GM18907 (cell line): ENCODE measurements around the gene C3orf85.

Experiments used
- ATAC-seq: cut with Tn5 transposase; IDR thresholded peaks from one replicate; pipeline ENCODE4 v1.9.1; 2021; ENCODE audit warnings: mild to moderate bottlenecking, moderate library complexity; ENCODE audit not compliant: unreplicated experiment

The C3orf85 gene

DNA sequence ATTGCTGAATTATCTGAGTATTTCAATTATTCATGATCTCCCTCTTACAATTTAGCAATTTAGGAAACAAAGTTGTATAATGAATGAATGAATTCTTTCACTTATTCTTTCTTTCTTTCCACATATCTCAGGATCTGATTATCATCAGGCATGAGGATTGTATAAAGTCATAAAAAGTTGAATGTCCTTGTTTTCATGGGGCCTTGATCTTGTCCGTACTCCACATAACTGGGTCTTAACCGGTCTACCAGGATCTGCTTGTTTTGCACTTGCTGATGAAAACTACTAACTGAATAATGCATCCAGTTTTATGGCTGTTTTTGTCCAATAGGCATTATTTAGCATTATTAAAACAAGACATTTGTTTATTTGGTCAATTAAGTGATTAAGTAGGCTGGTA lies 12.6 kb downstream of the C3orf85 start:
- no peak for ATAC-seq

DNA sequence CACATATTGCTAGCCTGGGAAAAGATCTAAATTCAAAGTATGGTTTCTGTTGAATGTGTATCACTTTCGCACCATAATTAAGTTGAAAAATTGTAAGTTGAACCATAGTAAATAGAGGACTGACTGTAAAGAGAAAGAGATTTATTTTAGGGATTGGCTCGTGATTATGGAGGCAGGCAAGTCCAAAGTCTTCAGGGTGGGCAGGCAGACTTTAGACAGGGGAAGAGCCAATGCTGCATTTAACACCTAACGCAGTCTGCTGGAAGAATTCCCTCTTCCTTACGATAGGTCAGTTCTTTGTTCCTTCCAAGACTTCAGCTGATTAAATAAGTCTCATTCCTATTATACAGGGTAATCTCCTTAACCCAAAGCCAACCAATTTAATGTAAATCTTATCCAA lies 15.8 kb downstream of the C3orf85 start:
- ATAC-seq: no peak

- no peak for ATAC-seq
These were observed 18.5 kb downstream of the C3orf85 start for GRCh38 chr3:109154979-109155378.

DNA sequence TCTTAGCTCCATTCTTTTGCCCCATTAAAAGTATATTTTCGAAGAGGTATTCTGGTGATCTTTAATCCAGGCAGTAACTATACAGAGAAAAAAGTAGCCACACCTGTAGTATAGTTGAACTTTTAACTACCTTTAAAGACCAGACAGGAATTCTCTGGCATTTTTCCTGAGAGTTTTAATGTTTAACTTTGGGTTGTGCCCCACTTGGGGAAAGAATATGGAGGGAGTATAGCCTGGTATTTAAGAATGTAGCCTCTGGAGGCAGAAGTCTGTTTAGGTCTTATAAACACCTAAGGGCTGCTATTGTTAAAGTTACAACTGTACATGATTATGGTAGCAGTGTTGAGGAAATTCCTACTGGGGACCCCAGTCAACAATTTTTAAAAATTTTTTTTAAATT lies 19.3 kb downstream of the C3orf85 start:
- ATAC-seq: no peak

- no peak for ATAC-seq
These were observed 25.1 kb downstream of the C3orf85 start for GRCh38 chr3:109161487-109162123.

DNA sequence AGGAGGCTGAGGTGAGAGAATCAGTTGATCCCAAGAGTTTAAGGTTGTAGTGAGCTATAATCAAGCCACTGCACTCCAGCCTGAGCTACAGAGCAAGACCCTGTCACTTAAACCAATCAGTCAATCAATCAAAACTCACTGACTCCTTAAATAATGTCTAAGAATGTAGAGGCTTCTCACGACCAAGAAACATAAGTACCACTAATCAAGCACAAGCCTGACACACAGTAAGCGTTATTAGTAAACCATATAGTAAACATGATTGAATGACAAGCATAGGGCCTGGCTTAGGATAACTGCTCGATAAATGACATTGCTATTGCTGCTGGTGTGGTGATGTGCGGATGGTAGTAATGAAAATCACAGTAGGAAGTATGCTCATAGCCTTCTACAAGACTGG lies 29.4 kb downstream of the C3orf85 start:
- no peak for ATAC-seq

GRCh38 chr3:109171479-109171878 lies 35.0 kb downstream of the C3orf85 start:
- ATAC-seq: no peak

DNA sequence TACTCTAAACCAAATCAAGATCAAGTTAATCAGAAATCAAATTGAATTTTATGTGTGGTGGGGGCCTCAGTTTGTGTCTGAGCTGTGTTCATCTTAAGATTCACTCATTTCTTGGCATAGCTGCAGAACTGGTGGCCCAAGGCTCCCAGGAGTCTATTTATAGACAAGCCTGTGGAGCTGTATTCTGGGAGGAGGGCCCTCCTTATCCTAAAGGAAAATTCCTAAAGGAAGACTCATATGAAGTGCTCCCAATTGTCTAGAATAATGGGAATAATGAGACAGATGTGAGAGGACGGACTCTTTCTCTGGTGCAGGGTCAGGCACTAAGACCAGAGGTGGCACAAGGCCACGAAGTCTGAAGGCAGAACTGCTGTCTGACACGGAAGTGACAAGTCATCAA lies 38.9 kb downstream of the C3orf85 start:
- ATAC-seq: no peak

- ATAC-seq: no peak
These were observed 40.2 kb downstream of the C3orf85 start for GRCh38 chr3:109176726-109177125.

- ATAC-seq: no peak
These were observed 41.4 kb downstream of the C3orf85 start for GRCh38 chr3:109177908-109178307.

DNA sequence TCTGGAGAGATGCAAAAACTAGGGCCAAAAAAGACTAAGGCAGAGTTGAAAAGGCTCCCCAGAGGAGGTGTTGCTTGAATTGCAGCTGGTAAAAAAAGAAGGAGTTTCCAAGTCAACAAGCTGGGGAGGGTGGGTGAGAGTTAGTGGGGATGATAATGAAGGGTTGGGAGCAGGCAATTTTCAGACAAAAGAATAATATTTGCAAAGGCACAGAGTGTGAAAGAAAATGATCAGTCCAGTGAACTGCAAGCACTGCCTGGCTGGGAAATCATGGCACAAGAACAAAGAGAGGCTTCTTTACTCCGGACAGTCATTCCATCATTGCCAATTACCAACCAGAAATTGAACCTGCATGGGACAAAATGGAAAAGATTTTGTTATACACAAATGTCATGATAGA lies 42.2 kb downstream of the C3orf85 start:
- no peak for ATAC-seq

DNA sequence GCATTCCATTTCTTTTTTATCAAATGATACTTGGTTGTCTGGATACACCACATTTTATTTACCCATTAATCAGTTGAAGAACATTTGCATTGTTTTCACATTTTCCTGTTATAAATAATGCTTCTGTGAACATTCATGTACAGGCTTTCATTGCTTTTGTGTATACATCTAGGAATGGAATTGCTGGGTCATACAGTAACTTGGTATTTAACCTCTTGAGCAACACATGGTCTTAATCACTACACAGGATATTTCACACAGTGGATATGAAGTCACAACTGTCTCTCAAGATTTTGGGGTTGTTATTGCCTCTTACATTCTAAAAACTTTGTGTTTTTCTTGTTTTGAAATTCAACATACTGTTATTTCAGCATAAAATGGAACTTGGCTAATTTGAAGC lies 48.2 kb downstream of the C3orf85 start:
- no peak for ATAC-seq

GRCh38 chr3:109187390-109187789 lies 50.9 kb downstream of the C3orf85 start:
- ATAC-seq: no peak

DNA sequence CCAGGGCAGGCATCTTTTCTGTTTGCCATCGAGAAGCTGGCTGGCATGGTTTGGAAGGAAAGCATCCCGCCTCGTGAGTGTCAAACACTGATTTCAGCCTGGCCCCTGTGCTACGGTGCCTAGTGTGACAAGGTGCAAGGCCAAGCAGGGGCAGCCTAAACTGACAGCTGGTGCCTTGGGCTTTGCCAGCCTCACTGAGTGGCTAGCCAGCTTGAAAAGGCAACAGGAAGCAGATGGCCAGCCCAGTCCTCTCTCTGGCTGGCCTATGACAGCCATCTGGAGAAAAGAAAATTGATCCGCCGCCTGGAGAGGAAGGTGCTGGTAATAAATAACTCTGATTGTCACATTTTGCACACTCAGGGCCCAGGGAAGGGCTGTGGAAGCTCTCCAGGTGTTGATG lies 52.2 kb downstream of the C3orf85 start:
- no peak for ATAC-seq

GRCh38 chr3:109191421-109191820 lies 54.9 kb downstream of the C3orf85 start:
- ATAC-seq: no peak

GRCh38 chr3:109195815-109196214 lies 59.3 kb downstream of the C3orf85 start:
- no peak for ATAC-seq
